ENCODE results near the gene OR5L2.
"Not testable (repeated sequence)": the region's sequence is repeated elsewhere in the genome, so short reads cannot be mapped to it uniquely, and the experiment has no call there.

The OR5L2 gene

GRCh38 chr11:55826919-55827318 is at the start of gene OR5L2:
Gene OR5L2 (plus strand): TSS chr11:55827219. CDS start chr11:55827219, 0 bp downstream.
- no peak for DNase-seq

GRCh38 chr11:55791606-55792005 is 35.4 kb upstream of the OR5L2 start:
- no peak for DNase-seq

- no peak for DNase-seq
Observed at GRCh38 chr11:55793321-55793720, 33.7 kb upstream of the OR5L2 start.

GRCh38 chr11:55795256-55795655 is 31.8 kb upstream of the OR5L2 start, which contains the start of gene OR5D14:
Gene OR5D14 (plus strand): TSS chr11:55795556. CDS start chr11:55795556, 0 bp downstream.
- DNase-seq: no peak

GRCh38 chr11:55806248-55806647 is 20.8 kb upstream of the OR5L2 start:
- no peak for DNase-seq

GRCh38 chr11:55811067-55811466 is 16.0 kb upstream of the OR5L2 start, which contains the start of gene OR5L1:
Gene OR5L1 (plus strand): TSS chr11:55811367. CDS start chr11:55811467, 100 bp downstream.
- DNase-seq: no peak

- no peak for DNase-seq
Observed at GRCh38 chr11:55819330-55819729, 7.7 kb upstream of the OR5L2 start, which contains the start of gene OR5D18. Gene OR5D18 (plus strand): TSS chr11:55819630. CDS start chr11:55819630, 0 bp downstream.

- DNase-seq: no peak
Observed at GRCh38 chr11:55838452-55838851, 11.4 kb downstream of the OR5L2 start, which contains the start of gene OR5D16. Gene OR5D16 (plus strand): TSS chr11:55838752. CDS start chr11:55838752, 0 bp downstream.

- DNase-seq: no peak
Observed at GRCh38 chr11:55847453-55847852, 20.4 kb downstream of the OR5L2 start.

- no peak for DNase-seq
Observed at GRCh38 chr11:55849037-55849436, 22.0 kb downstream of the OR5L2 start.

- no peak for DNase-seq
Observed at GRCh38 chr11:55852141-55852540, 25.1 kb downstream of the OR5L2 start.

- DNase-seq: no peak
Observed at GRCh38 chr11:55854704-55855103, 27.7 kb downstream of the OR5L2 start.

GRCh38 chr11:55867354-55867753 is 40.3 kb downstream of the OR5L2 start:
- DNase-seq: not testable (repeated sequence)

- DNase-seq: not testable (repeated sequence)
Observed at GRCh38 chr11:55872731-55873130, 45.7 kb downstream of the OR5L2 start.

GRCh38 chr11:55873146-55873545 is 46.1 kb downstream of the OR5L2 start:
- not testable (repeated sequence) for DNase-seq

Measured in MV-4-11 (cell line).